D341Med (cell line): ENCODE results near the gene KCNMB1.

Experiments
- DNase-seq: peaks from one replicate; pipeline ENCODE4 v3.0.0; 2012; ENCODE audit warnings: low spot score

KCNMB1 gene, protein sequence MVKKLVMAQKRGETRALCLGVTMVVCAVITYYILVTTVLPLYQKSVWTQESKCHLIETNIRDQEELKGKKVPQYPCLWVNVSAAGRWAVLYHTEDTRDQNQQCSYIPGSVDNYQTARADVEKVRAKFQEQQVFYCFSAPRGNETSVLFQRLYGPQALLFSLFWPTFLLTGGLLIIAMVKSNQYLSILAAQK

DNA sequence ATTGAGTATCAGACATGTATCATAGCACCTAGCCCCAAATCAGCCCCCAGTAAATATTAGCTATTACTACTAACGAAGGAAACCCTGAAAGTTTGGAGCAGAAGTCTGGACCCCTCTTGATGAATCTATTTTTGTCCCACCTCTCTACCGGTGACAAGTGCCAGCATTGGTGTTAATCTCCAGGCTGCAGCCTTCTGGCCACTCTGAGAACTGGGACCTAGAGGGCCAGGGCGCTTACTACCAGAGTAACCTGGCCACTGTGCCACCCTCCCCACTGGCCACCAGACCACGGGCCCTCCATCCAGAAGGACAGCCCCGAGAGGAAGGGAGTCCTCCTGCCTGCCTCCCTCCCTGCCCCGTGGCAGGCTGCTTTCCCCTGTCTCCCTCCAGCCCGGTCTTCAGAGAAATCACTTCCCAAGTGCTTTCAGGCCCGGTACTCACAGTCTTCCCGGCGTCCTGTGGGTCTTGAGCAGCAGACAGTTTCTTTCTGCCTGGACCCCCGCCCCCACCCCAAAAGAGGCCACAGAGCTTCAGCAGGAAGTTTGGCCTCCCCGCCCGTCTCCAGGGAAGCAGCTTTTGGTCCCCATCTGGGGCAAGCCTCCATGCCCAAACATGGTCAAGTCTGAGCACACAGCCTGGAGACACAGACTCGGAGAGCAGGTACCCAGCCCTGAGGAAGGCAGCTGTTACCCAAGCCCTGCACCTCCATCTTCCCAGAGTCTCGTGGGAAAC lies at the start of gene KCNMB1:
Gene KCNMB1 (minus strand): TSS at position 550 of the 732 bp plus-strand sequence. CDS start 3,920 bp downstream, outside the sequence.
- DNase-seq = no peak

DNA sequence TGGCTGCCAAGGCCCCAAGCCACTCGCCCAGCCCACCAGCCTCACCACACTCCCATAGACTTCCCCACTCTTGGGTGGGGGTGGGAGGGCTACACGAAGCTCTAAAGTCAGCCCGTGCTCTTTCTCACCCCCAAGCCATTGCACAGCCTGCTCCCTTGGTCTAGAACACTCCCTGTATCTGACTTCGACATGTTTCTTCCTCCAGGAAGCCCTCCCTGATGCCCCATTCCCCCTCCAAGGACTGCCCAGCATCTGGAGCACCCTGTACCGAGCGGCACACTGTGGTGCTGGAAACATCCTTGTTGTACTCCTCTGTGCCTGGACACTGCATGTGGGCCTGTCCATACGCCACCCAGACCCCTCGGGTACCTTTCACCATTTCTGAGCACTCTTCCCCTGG lies 49.4 kb upstream of the KCNMB1 start:
- DNase-seq = no peak

DNA sequence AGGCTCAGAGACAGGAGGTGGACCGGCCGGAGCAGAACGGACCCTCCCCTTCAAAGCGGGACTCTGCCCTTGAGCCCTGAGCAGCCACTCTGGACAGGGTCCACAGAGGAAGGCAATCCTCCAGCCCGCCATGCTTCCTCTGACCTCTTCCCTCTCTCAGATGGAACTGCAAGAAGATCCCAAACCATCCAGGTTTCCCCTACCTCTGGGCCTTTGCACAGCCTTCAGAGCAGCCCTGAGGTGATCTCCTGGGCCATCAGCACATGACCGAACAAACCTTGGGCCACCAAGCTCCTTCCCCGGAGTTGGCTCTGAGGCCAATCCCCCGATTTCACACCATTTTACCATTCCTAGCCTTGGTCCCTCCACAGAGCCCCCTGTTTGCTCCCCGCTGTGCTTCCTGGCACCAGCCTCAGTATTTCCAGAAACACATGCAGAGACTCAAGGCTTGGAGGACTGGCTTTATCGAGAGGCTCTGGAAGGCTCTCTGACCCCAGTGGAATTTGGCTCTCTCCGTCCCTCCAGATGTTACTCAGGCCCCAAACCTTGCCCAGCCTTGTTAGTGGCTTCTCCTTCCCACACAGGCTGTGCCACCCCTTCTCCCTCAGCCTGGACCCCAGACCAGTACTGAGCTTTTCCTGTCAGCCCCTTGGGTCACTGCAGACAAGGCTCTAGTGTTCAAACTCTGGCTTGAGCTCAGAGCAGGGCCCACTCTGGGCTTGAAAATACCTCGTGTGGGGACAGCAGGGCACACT lies 48.6 kb upstream of the KCNMB1 start:
- no peak for DNase-seq

DNA sequence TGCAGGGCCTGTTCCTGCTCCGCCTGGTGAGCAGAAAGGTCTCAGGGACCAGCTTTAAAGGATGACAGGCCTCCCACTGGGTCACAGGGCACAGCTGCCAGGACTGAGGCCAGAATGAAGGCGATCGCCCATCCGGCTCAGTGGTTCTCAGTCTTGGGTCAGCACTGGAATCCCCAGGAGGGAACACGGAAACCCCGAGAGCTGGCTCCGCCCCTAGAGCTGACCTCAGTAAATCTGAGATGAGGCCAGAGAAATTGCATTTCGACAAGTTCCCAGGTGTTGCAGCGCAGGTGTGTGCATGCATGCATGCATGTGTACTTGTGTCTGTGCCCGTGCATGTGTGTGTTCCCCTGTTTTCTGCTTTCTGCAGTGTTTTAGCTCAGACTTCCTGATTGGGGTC lies 47.2 kb upstream of the KCNMB1 start:
- no peak for DNase-seq

DNA sequence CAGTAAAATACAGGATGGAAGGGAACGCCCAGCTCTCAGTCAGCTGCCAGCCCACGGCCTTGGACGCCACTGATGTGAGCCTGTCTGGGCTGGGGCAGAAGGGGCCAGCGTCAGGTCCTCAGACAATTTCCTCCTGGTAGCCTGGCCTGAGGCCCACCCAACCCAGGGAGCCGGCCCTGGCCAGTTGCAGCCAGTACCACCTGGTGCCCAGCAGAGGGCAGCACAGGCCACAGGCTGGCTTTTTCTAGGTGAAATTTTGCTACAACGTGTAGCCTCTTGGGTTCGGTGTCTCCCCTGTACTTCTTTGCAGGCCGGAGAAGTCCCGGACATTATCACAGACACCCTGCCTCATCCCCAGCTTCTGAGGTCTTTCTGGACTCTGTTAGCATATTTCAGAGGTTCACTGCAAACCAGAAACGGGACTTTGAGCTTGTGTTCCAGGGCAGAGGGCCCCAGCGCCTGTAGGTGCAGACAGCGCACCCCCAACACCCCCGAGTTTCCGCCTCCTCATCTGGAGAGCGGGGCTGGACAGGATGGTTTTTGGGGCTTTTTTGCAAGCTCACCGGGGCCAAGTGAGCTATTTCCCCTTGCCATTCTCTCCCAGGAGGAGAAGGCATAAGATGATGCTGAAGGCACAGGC lies 45.9 kb upstream of the KCNMB1 start:
- DNase-seq = peak; percentile 55

DNA sequence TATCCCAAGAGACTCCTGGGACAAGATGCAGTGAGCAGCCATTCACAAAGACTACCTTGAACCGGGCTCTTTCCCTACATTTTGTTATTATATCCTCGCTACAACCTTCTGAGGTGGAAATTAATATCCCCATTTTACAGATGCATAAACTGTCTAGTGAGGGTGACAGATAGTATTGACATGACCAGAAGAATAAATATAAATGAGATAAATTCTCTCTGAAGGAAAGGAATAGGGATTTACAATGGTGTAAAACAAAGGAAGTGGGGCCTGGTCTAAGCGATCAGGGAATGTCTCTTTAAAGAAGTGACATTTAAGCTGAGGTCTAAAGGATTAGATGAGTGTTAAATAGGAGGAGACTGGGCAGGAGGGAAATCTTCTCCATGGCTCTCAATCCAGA lies 43.5 kb upstream of the KCNMB1 start:
- no peak for DNase-seq

DNA sequence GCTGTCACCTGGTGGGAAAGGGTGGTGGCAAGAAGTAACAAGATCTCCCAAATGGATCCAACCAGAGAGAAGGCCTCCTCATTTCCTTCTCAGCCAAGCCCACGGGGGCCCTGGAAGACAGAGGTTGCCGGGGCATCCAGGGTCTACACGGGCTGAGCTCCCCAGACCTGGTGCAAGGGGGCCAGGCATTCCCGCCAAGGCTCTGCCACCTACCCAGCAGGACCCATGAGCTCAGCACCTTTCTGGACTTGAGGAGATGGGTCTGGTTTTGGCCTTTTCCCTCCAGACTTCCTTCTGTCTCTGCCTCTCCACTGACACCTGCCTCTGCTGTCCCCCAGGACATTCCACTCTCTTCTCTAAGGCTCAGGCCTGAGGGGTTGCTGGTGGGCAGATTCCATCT lies 42.4 kb upstream of the KCNMB1 start:
- no peak for DNase-seq

DNA sequence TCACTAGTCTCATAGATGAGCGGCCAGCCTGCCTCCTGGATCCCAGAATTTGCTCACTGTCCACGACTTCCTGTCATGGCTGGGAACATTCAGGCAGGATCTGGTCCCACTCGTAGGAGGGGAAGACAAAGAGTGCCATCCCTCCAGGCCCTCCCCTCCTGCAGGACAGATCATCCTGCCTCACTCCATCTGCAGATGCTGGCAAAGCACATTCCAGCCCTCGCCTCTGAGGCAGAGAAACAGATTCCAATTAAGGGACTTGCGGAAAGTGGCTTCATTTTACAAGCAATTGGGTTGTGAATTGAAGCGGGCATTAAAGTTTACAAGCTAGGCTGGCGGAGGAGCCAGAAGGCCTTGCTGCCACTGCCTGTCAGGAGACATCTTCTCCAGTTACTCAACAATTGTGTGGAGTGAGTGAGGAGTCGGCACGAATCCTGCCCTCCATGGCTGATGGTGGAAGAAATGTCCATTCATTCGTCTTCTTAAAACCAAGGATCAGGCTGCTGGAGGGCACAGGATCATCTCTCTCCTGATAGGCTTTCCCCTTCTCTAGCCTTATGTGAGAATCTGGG lies 41.8 kb upstream of the KCNMB1 start:
- no peak for DNase-seq

DNA sequence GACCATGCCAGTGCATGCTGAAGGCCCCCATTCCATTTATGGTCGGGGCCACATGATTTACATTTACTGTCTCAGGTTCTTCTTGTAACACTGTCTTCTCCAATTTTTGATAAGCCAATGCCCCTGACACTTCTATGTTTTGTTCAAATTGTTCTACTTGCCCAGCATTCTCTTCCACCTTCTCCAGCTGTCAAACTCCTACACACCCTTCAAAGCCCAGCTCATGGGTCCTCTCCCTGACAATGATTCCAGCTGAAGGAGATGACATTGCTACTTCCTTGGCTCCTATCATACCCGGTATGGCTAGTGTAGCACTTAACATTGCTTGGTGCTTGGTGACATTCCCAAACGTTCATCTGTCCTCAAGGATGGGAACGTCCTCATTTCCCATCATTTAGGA lies 41.1 kb upstream of the KCNMB1 start:
- no peak for DNase-seq

DNA sequence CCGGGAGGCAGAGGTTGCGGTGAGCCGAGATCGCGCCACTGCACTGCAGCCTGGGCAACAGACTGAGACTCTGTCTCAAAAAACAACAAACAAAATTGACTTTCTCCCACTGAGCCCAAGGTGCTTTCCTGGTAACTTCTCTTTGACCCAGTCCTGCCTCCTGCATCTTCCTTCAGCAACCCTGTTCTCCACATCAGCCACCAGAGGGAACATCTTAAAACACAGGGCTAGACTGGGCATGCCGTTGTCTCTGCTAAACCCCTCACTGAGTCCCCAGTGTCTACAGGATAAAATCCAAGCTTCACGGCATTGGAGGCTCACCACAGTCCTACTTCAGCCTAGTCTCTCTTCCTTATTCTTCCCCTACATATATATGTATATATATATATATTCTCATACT lies 39.8 kb upstream of the KCNMB1 start:
- DNase-seq = no peak

DNA sequence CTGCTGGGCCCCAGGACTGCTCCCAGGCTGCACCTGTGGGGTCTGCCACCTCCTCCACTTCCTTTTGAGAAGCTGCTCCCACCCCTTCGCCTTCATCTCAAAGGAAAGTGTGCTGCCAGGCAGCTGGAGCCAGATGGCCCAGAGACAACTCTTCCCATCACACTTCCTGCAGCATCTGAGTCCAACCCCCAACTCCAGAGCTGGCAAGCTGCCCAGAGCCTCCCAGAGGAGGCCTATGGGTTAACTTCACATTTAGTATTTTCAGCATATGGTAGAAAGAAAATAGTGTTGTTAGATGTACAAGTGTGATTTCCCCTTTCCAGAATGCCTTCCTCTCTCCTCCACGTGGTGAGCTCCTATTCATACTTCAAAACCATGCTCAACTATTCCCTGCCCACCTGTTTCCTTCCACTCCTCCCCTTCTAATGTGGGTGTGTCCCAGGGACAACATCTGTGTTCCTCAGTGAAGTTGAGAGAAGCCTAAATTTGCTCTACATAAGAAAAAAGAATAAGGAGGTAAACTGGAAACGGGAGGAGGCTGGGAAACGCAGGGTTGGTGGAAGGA lies 38.6 kb upstream of the KCNMB1 start:
- no peak for DNase-seq

DNA sequence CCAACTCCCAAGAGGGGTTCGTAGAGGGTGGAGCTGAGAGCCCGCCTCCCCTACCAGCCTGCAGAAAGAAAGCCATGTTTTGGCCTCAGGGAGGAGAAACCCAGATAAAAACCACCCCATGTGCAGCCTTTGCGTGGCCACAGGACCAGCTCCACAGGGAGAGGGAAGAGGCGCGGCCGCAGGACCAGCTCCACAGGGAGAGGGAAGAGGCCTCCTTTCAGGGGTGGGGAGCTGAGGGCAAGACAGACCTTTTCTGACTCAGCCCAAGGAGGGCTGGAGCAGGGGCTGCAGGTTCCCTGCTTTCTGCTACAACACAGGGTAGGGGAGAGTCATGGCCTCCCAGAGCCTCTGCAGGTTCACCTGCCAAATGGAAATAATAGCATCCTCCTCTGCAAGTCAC lies 37.6 kb upstream of the KCNMB1 start:
- no peak for DNase-seq

DNA sequence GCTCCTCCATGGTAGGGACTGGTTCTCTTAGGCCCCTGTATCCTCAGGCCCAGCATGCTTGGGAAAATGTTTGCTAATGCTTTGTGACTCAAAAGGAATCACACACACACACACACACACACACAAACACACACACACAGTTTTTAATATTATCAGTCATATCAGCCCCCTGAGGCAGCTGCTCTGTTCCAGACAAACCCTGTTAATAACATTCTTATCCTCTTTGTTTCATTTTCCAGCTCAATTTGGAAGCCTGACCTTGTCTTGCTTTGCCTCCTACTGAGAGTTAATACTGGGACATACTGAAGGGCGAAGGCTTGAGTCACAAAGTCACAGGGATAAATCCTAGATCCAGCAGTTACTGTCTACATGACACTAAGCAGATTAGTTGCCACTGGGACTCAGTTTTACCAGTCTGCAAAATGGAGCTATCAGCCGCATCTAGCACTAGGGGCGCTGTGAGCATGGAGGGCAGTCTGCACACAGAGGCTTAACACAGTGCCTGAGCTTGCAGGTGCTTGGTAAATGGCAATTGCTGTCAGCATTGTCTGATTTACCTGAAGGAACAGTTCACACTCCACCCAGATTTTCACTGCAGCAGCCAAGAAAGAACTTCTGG lies 37.1 kb upstream of the KCNMB1 start:
- DNase-seq = no peak

DNA sequence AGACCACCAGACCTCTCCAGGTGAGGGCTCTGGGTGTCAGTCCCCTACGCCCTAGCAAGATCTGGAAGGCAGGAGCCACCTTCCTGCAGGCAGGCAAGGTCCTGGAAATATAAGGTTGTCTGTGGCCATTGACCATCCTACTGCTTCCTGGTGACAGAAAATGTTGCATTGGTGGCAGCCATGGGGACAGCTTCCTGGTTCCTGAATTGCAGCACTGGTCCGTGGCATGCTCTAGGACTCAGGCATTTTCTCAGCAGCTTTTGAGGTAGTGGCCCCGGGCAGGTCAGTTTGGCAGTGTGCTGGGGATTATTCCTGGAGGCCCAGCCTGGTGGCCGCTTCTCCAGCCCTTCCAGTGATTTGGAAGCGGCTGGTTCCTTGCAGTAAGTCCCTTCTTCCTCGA lies 36.6 kb upstream of the KCNMB1 start:
- DNase-seq = no peak

DNA sequence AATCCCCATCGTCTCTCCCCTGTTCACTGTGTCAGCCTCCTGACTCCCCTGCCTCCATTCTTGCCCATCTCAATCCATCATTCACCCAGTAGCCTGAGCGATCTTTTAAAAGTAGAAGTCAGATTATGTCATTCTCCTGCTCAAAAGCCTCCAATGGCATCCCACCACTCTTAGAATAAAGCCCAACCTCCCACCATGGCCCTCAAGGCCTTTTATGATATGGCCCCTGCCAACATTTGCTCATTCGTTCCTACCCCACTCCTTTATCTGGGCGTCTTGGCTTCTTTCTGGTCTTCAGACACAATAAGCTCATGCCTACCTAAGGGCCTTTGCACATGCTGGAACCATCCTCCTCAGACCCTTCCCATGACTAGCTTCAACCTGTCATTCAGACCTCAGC lies 35.5 kb upstream of the KCNMB1 start:
- DNase-seq = no peak

DNA sequence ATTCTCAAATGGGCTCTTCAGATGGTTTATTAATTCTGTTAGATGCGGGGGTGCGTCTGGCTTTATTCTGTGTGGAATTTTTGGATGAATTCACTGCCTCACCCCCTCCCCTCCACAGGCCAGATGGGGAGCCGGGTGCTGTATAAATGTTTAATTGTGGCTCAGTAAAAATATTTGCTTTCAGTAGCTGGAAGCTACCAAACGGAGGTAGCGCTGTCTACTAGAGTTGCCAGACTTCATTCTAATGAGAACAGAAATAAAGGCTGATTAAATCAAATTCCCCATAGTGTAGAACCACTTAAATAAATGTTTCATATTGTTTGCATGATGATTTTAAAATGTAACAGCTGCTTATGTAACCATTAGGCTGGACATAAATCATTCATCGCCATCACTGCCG lies 34.5 kb upstream of the KCNMB1 start:
- DNase-seq = no peak

DNA sequence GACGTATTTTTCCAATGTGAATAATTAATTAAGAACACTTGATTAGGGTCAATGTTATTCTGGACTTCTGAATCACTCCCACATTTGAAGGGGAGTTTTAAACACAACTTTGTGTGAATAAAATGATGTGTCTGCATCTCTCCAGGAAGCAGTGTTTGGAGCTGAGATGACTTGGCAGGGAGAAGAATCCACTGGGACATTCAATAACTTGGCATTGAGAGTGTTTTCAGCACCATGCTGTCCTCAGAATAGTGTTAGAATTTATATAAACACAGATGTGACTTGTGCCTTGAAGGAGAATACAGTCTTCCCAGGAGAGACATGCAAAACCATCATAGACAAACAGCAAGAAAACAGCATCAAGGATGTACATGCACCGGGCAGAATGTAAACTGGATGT lies 32.7 kb upstream of the KCNMB1 start:
- DNase-seq = no peak

DNA sequence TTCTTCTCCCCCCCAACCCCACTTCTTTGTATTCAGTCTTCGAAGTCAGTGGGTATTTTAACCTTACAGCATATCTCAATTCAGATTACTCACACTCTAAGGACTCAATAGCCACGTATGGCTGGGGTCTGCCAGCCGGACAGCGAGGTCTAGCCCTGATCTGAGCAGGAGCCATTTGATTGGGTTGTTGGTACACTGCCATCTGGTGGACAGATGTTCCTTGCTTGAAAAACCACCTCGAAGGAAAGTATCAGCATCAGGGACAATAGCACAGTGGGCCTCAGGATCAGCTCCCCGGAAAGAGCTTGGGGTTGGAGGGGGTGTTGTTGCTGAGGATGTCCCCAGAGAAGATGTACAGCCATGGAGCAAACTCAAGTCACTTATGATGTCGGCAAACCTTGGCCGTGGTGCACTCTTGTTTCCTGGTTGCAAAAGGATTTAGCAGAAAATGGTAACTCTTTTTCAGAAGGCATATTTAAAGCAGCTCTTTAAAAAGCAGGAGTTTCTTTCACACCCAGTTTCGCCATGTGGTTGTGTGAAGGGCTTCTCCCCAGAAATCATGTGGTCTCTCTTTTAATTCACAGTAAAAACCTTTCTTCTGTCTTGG lies 31.7 kb upstream of the KCNMB1 start:
- DNase-seq = peak; percentile 57

DNA sequence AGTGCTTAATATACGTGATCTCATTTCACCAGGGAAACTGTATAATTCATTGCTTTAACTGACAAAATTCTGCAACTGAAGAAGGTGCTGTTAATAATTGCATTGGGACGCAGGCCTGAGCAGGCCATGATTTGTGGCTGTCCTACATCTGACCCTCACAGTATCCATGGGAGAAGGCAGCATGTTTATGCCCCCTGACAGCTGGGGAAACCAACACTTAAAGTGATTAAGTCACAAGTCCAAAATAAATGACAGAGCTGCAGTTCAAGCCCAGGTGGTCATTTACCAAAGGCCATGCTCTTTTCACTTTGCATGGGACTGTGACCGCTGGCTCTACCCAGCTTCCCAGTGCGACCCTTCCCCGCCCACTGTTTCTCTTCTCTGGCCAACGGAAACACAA lies 30.5 kb upstream of the KCNMB1 start:
- no peak for DNase-seq

DNA sequence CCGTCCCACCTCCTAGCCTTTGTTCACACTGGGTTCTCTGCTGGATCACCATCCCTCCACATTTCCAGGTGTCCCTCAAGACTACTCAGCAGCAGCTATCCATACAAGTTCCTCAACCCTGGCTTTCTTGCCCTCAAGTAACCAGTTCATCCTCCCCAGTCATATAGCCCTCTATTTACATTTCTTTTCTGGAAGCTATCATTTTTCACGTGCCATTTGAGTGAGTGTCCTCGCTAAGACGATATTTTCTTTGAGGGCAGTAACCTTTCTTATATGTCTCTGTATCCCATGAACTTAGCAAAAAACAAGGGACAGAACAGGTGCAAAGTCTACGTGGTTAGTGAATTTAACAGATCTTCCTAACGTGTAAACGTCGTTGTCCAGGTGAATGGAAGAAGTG lies 29.6 kb upstream of the KCNMB1 start:
- DNase-seq = no peak

DNA sequence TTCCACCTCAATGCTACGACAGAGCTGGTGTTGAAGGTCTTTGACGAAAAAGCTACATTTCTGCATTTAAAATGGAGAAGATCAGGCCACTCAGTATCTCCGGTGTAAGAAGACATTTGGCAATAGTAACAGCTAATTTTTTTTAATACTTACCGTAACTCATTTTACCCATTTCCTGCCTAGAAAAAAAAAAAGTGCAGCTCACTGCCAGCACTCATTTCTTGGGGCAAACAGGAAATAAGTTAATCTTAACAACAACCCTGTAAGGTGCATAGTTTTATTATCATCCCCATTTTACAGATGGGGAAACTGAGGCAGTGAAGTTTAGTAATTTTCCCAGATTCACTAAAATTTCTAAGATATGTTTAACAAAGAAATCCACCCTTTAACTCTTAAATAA lies 27.4 kb upstream of the KCNMB1 start:
- DNase-seq = no peak
